Activated effector memory CD4-positive, alpha-beta T cell treated with anti-CD3 and anti-CD28 coated beads, Interleukin-2, amount 50 U/mL, for 16 hours (primary cell): ENCODE data around the gene ITK.

Experiments used
- DNase-seq: peaks from one replicate; pipeline ENCODE4 v3.0.0-alpha.2; 2020

The ITK gene

DNA sequence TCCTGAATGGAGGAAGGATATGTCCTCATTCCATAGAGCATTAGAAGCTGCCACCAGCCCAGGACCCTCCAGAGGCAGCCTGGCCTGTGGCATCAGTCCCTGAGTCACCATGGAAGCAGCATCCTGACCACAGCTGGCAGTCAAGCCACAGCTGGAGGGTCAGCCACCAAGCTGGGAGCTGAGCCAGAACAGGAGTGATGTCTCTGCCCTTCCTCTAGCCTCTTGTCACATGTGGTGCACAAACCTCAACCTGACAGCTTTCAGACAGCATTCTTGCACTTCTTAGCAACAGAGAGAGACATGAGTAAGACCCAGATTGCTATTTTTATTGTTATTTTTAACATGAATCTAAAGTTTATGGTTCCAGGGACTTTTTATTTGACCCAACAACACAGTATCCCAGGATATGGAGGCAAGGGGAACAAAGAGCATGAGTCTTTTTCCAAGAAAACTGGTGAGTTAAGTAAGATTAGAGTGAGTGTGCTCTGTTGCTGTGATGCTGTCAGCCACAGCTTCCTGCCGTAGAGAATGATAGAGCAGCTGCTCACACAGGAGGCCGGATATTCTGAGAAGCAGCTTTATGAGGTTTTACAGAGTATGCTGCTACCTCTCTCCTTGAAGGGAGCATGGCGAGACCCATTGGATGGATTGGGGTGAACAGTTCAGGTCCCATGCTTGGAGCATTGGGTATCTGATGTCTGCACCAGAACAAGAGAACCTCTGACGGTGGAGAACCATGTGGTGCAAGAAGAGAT is 72.2 kb downstream of the ITK start:
- peak; percentile 84 for DNase-seq

- DNase-seq = no peak
Observed at GRCh38 chr5:157253547-157253946, 72.9 kb downstream of the ITK start.

DNA sequence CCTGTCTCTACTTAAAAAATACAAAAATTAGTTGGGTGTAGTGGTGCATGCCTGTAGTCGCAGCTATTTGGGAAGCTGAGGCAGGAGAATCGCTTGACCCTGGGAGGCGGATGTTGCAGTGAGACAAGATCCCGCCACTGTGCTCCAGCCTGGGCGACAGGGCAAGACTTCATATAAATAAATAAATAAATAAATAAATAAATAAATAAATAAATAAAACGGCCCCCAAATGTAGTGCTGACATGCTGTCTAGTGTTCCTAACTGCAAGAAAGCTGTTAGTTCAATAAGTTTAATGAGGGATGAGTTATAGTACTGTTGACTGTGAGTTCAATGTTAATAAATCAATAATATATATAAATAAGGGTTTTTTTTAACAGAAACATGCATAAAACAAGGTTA is 77.8 kb downstream of the ITK start:
- DNase-seq = no peak

DNA sequence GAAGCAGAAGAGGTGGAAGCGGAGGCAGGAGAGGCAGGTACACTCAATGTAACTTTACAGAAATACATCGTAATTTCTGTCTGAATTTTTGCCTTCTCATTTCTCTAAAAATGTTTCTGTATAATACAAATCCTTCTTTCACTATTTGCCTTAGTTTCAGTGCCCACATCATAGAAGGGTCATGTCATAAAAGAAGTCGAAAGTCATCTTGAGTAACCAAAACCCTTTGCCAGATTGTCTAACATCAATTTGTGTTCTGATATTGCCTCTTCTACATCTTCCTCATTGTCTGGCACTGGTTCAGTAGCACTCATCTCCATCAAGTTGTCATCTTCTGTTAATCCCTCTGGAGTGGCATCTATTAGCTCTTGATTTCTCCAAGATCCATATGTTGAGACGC is 79.1 kb downstream of the ITK start:
- no peak for DNase-seq

DNA sequence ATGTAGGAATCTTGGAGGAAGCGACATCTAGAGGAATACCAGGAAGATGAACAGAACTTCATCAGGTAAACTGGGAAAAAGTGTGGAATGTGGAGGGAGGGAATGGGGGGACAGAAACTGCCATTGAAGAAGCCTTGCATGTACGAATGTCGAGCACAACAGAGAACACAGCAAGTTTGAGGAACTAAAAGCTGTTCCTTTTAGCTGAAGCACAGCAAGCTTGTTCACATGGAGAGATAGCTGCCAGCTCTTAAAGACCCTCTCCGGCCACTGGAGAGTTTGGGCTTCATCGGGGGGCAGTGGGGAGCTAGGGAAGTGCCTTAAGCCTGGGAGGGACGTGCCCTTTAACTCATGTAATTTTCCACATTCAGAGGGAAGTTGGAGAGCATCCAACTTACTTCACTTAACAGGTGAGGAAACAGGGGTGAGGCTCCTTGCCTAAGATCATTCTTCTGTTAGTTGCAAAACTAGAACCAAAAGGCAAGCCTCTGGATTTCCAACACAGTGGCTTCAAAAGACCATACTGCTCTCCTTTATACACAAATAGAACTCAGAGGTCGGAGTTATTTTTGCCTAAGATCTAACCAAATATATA is 83.0 kb downstream of the ITK start:
- DNase-seq = no peak

- DNase-seq = peak; percentile 94
Observed at GRCh38 chr5:157265714-157266285, 85.2 kb downstream of the ITK start, which contains the start of gene CYFIP2. TSS of gene CYFIP2 (plus strand) at chr5:157266123. CDS start at chr5:157285362, 19,239 bp downstream.

- peak; percentile 82 for DNase-seq
Observed at GRCh38 chr5:157266286-157267007, 85.8 kb downstream of the ITK start.

GRCh38 chr5:157267025-157267424 is 86.4 kb downstream of the ITK start:
- no peak for DNase-seq

DNA sequence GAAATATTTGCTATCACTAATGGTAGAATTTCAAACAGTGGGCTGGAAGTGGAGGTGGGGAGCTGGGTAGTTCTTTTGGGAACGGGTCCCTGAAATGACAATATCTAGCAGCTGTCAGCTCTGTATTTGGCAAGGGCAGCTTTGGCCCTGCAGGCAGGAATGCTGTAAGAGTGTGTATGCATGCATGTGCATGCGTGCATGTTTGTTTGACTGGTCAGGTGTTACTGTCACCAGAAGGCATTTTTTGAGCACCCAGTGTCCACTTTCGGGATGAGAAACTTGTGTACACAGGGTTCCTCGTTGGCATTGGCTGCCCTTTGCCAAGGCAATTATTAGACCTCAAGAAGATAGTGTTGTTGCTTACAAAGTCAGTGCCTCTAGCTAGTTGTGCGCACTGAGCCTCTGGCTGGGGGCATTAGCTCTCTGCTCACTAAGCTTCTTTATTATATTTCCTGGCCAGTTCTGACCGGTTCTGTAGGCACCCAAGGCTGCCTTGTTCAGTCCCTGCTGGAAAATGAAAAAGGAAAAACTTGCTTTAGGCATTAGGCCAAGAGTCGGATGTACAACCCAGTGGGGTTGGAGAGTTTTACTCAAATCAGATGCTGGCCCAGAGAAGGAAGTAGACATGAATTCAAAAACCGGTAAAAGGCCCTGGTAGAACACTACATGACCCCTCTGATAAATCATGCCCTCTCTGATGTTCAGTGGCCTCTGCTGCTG is 87.3 kb downstream of the ITK start:
- DNase-seq = no peak

- no peak for DNase-seq
Observed at GRCh38 chr5:157269165-157269671, 88.6 kb downstream of the ITK start.

DNA sequence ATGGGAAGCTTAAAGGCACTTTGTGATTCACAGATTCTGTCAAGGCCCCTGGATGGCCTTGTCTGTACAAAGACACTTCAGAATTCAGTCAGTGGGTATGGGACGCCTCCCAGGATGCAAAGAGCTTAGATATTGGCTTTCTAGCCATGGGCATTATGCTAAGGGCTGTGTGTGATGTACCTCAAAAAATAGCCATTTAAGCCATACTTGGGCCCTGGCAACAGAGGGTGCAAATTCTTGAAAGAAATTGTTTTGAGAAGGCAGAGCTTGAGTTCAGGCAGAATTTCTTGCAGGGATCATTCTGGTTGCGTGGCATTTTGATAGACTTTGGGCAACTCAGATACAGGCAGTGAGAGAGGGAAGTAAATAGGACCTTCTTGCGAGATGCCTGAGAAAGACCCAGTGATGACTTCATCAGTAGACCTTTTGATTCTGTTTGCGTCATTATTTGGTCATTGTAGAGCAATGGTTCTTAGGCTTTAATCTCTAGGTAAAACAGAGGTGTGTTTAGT is 89.2 kb downstream of the ITK start:
- no peak for DNase-seq

- no peak for DNase-seq
Observed at GRCh38 chr5:157270771-157271170, 90.1 kb downstream of the ITK start.

DNA sequence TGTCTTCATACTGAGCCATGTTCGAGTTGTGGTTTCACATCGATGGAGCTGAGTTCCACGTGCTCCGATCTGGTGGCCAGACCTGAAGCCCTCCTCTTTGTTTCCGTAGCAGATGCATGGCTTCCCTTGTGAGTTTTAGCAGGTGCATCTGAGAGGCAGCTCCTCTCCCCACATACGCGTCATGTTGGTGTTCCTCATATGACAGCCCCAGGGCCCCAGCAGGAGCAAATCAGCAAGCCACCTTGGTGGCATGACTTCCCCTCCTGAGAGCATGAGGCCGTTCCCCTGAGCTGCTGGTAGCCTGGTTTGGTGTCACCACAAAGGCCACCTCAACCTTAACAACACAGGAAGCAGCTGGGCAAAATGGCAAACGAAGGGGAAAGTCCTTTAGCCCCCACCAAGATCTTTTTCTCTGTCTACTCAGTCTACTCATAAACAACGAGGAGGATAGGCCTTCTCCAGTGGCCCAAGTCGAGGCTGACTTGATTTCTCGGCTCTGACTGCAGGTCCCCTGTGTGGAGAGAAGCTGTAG is 91.2 kb downstream of the ITK start:
- peak; percentile 91 for DNase-seq

GRCh38 chr5:157273131-157273556 is 92.5 kb downstream of the ITK start:
- peak; percentile 69 for DNase-seq

GRCh38 chr5:157275403-157275802 is 94.8 kb downstream of the ITK start:
- DNase-seq = no peak

- no peak for DNase-seq
Observed at GRCh38 chr5:157278319-157279037, 97.8 kb downstream of the ITK start.

GRCh38 chr5:157279605-157280239 is 99.1 kb downstream of the ITK start:
- DNase-seq = no peak

DNA sequence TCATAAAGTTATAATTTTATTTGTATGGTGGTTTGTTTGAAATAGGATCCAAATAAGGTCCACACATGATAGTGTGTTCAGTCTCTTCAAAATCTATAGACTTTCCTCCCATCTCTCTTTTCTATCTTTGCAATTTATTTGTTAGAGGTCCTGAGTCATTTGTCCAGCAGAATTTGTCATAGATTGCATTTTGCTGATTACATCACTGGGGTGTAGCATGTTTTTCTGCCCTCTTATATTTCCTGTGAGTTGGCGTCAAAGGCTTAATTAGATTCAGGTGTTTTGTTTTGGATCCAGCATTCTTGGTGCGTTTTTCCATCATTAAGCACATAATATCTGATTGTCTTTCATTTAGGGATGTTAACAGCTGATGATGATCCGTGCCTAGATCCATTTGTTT is 100.3 kb downstream of the ITK start:
- no peak for DNase-seq

- DNase-seq = no peak
Observed at GRCh38 chr5:157282150-157282549, 101.5 kb downstream of the ITK start.

DNA sequence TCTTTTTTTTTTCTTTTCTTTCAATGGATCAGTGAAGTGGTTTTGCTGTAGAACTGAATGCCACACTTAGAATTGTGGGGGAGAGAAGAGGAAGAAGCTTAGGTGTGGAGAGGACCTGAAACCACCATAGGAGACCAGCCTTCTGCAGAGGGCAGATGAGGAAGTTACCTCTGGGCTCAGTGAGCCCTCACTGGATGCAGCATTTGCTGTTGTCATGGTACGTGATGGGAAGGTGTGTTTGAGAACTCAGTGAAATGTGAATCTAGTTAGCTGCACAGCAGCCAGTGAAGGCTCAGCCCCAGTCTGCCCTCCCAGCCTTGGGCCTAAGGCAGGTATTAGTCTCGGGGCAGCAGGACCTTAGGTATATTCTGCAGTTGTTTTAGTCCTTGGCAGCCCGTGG is 102.8 kb downstream of the ITK start:
- DNase-seq = no peak
